ENCODE results near the gene SPDYC. TPM values are rescaled to one million over a fixed set of nuclear protein-coding genes. Genes with fewer than 3 reads are reported as not detected.

SPDYC gene
- total and polyA plus RNA-seq, 9 of the 15 experiments (the other 6 are each of a cell fraction or from before 2014, with no cell fraction given) = 4.4 to 18.8 (median 9.2) TPM

DNA sequence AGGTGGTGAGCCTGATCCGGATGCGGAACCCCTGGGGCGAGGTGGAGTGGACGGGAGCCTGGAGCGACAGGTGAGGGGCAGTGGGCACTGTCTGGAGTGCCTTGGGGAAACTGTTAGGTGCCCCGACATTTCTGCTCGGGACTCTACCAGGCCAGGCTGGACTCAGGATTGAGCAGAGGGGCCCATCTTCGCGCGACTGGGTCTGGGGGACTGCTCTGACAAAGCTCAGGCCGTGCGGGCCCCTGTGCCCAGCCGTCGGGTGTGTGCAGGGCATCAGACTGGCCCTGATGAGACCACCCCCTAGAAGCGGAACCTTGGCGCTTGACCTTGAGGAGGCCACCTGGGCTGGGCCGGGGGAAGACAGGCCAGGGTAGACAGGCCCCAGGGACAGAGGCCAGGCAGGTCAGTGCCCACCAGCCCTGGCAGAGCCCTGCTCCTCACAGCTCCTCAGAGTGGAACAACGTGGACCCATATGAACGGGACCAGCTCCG, 18.0 kb downstream of the SPDYC start:
- intact Hi-C loops (cut with micrococcal nuclease) (no loop called here), in situ Hi-C loops (cut with MboI) (no loop called here)
- Histone ChIP-seq H3K4me2 (ENCODE audit: insufficient read depth, low read length) (no peak overlapping the region), H3K4me3 (no peak overlapping the region), H3K36me3 (ENCODE audit: control insufficient read depth, insufficient read depth, low read length) (peaks cover 92% of the 10 kb centered on the region), H3K4me1 (replicated peaks in 1 of 2; ENCODE audit: control insufficient read depth in 2 of 2, insufficient read depth in 2 of 2, low read length in 2 of 2) (peaks cover 5 to 34% of the 10 kb centered on the region in 2 experiments; a peak in 4 of 5 replicates), H3K79me2 (ENCODE audit: control insufficient read depth, insufficient read depth, low read length) (peaks cover 17% of the 10 kb centered on the region), H3K27ac (ENCODE audit: extremely low read depth, low read depth, low read length) (no peak overlapping the region), H3K9me1 (ENCODE audit: control insufficient read depth, insufficient read depth, low read length) (peaks cover 3% of the 10 kb centered on the region), H2AFZ (ENCODE audit: low read depth, low read length) (no peak overlapping the region), H3K9me3 (replicated peaks; ENCODE audit: control insufficient read depth, insufficient read depth, low read depth, low read length) (no peaks in the 10 kb centered on the region), H3K9ac (ENCODE audit: insufficient read depth in 1 of 2, low read depth in 2 of 2, low read length in 2 of 2) (no peak overlapping the region; a peak in 1 of 4 replicates), H3K27me3 (ENCODE audit: control insufficient read depth in 2 of 2, insufficient read depth in 2 of 2, low read length in 2 of 2) (no peaks in the 10 kb centered on the region), H4K20me1 (replicated peaks; ENCODE audit: control insufficient read depth, insufficient read depth, low read length) (no peaks in the 10 kb centered on the region)
- WGBS (ENCODE audit: insufficient coverage, low coverage, missing lambda C conversion rate) = 98% methylated on average over 13 of the region's 20 CpGs
- no TSS peak for BruUV-seq (replicated peaks)
- ChIA-PET POLR2A (interaction anchor here (1.1 to 1.2 kb wide), 2 partner anchors 18 to 33 kb away, joined by 3 to 5 read pairs; partner anchors contain the start of gene SPDYC), CTCF (ENCODE audit: low intra/inter-chr PET ratio) (no interaction called here)
- ATAC-seq (no peak), FAIRE-seq (no peak), DNase-seq (ENCODE audit: extremely low read depth in 1 of 4, low spot score in 3 of 4) (no peak)
- TF ChIP-seq HNRNPUL1 (IDR thresholded peaks at IDR 0.05; ENCODE audit: low read length) (no peak), MTA3 (IDR thresholded peaks at IDR 0.05; ENCODE audit: borderline replicate concordance) (no peak), RBFOX2 (IDR thresholded peaks at IDR 0.05; ENCODE audit: low read depth, low read length) (peak; percentile 50; the same call in 1 of the 2 replicates), RAD21 (CRISPR knock-in tag; conservative IDR thresholded peaks at IDR 0.05 in 1 of 2, IDR thresholded peaks at IDR 0.05 in 1 of 2) (no peak)

DNA sequence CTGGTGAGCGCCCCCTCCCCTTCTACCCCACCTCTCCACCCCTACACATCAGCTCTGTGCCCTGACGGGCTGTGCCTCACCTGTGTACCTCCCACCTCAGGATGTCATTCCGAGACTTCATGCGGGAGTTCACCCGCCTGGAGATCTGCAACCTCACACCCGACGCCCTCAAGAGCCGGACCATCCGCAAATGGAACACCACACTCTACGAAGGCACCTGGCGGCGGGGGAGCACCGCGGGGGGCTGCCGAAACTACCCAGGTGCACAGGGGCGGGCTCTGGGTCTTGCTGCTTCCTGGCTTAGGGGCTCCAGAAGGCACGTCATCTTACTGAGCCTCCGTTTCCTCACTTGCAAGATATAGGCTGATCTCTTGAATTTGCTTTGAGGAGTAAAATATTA, 18.5 kb downstream of the SPDYC start:
- H3K36me3 ChIP-seq (ENCODE audit: control insufficient read depth, insufficient read depth, low read length) = peaks cover 87% of the 10 kb centered on the region
- no peaks in the 10 kb centered on the region for H4K20me1 ChIP-seq (replicated peaks; ENCODE audit: control insufficient read depth, insufficient read depth, low read length)
- no peak overlapping the region for H3K4me2 ChIP-seq (ENCODE audit: insufficient read depth, low read length)
- peaks cover 0 to 30% of the 10 kb centered on the region in 2 experiments; a peak in 3 of 5 replicates for H3K4me1 ChIP-seq (replicated peaks in 1 of 2; ENCODE audit: control insufficient read depth in 2 of 2, insufficient read depth in 2 of 2, low read length in 2 of 2)
- no peak for ATAC-seq
- H3K9me1 ChIP-seq (ENCODE audit: control insufficient read depth, insufficient read depth, low read length) = peaks cover 3% of the 10 kb centered on the region
- in situ Hi-C loops (cut with MboI) = no loop called here
- H3K79me2 ChIP-seq (ENCODE audit: control insufficient read depth, insufficient read depth, low read length) = peaks cover 12% of the 10 kb centered on the region
- DNase-seq (ENCODE audit: extremely low read depth in 1 of 4, low spot score in 3 of 4) = no peak
- H3K27me3 ChIP-seq (ENCODE audit: control insufficient read depth in 2 of 2, insufficient read depth in 2 of 2, low read length in 2 of 2) = no peaks in the 10 kb centered on the region
- ChIA-PET CTCF (ENCODE audit: low intra/inter-chr PET ratio) (no interaction called here), POLR2A (interaction anchor here (1.2 kb wide), 1 partner anchor 19 kb away, joined by 5 read pairs; the partner anchor contains the start of gene SPDYC)
- no peaks in the 10 kb centered on the region for H3K9me3 ChIP-seq (replicated peaks; ENCODE audit: control insufficient read depth, insufficient read depth, low read depth, low read length)
- H3K4me3 ChIP-seq = no peak overlapping the region
- no TSS peak for BruUV-seq (replicated peaks)
- WGBS (ENCODE audit: insufficient coverage, low coverage, missing lambda C conversion rate) = 95% methylated on average over 16 of the region's 18 CpGs
- intact Hi-C loops (cut with micrococcal nuclease) = no loop called here
- FAIRE-seq = no peak
- H3K9ac ChIP-seq (ENCODE audit: insufficient read depth in 1 of 2, low read depth in 2 of 2, low read length in 2 of 2) = no peak overlapping the region; a peak in 1 of 4 replicates
- no peak overlapping the region for H3K27ac ChIP-seq (ENCODE audit: extremely low read depth, low read depth, low read length)
- H2AFZ ChIP-seq (ENCODE audit: low read depth, low read length) = no peak overlapping the region
- TF ChIP-seq ADNP (tag; IDR thresholded peaks at IDR 0.05) = no peak
- TF ChIP-seq KAT2B (IDR thresholded peaks at IDR 0.05; ENCODE audit: low read depth, low read length) = no peak
- TF ChIP-seq ZNF41 (CRISPR knock-in tag; conservative IDR thresholded peaks at IDR 0.05) = no peak
- no peak for TF ChIP-seq ZC3H4 (CRISPR knock-in tag; IDR thresholded peaks at IDR 0.05; ENCODE audit: borderline replicate concordance)
- TF ChIP-seq JUND (IDR thresholded peaks at IDR 0.05; ENCODE audit: borderline replicate concordance, low read depth, low read length) = no peak
- no peak for TF ChIP-seq JUND (tag; IDR thresholded peaks at IDR 0.05; ENCODE audit: borderline replicate concordance, low read depth, low read length)
- no peak for TF ChIP-seq ZNF551 (CRISPR knock-in tag; IDR thresholded peaks at IDR 0.05)
